ENCODE measurements around the gene TRPM3.
"Not testable (repeated sequence)": the region's sequence is repeated elsewhere in the genome, so short reads cannot be mapped to it uniquely, and the experiment has no call there.

The TRPM3 gene

GRCh38 chr9:70995511-70995910, 125.9 kb downstream of the TRPM3 start:
- DNase-seq (ENCODE audit: low read depth): no peak

- no peak for DNase-seq (ENCODE audit: low read depth)
Observed at GRCh38 chr9:70994582-70994981, 126.8 kb downstream of the TRPM3 start.

GRCh38 chr9:70988551-70988950, 132.9 kb downstream of the TRPM3 start:
- peak; percentile 44 for DNase-seq (ENCODE audit: low read depth)

- peak; percentile 93 for DNase-seq (ENCODE audit: low read depth)
Observed at GRCh38 chr9:70987986-70988385, 133.4 kb downstream of the TRPM3 start.

- no peak for DNase-seq (ENCODE audit: low read depth)
Observed at GRCh38 chr9:70986984-70987383, 134.4 kb downstream of the TRPM3 start.

- DNase-seq (ENCODE audit: low read depth): peak; percentile 64
Observed at GRCh38 chr9:70983723-70984295, 137.6 kb downstream of the TRPM3 start.

GRCh38 chr9:70981312-70981711, 140.1 kb downstream of the TRPM3 start:
- no peak for DNase-seq (ENCODE audit: low read depth)

GRCh38 chr9:70979966-70980365, 141.5 kb downstream of the TRPM3 start:
- peak; percentile 84 for DNase-seq (ENCODE audit: low read depth)

GRCh38 chr9:70978085-70978484, 143.3 kb downstream of the TRPM3 start:
- DNase-seq (ENCODE audit: low read depth): no peak

GRCh38 chr9:70975821-70976220, 145.6 kb downstream of the TRPM3 start:
- DNase-seq (ENCODE audit: low read depth): no peak

- DNase-seq (ENCODE audit: low read depth): no peak
Observed at GRCh38 chr9:70971723-70972122, 149.7 kb downstream of the TRPM3 start.

GRCh38 chr9:70966380-70966779, 155.0 kb downstream of the TRPM3 start:
- DNase-seq (ENCODE audit: low read depth): not testable (repeated sequence)

GRCh38 chr9:70964861-70965260, 156.6 kb downstream of the TRPM3 start:
- peak; percentile 55 for DNase-seq (ENCODE audit: low read depth)

- DNase-seq (ENCODE audit: low read depth): no peak
Observed at GRCh38 chr9:70963554-70963953, 157.9 kb downstream of the TRPM3 start.

GRCh38 chr9:70962761-70963440, 158.5 kb downstream of the TRPM3 start:
- peak; percentile 80 for DNase-seq (ENCODE audit: low read depth)

- no peak for DNase-seq (ENCODE audit: low read depth)
Observed at GRCh38 chr9:70959366-70959765, 162.1 kb downstream of the TRPM3 start.

- DNase-seq (ENCODE audit: low read depth): no peak
Observed at GRCh38 chr9:70954596-70955143, 166.8 kb downstream of the TRPM3 start.

- DNase-seq (ENCODE audit: low read depth): peak; percentile 94
Observed at GRCh38 chr9:70954126-70954525, 167.3 kb downstream of the TRPM3 start.

- DNase-seq (ENCODE audit: low read depth): no peak
Observed at GRCh38 chr9:70951749-70952727, 169.4 kb downstream of the TRPM3 start.

- DNase-seq (ENCODE audit: low read depth): no peak
Observed at GRCh38 chr9:70950270-70950669, 171.2 kb downstream of the TRPM3 start.

GRCh38 chr9:70949239-70949638, 172.2 kb downstream of the TRPM3 start:
- DNase-seq (ENCODE audit: low read depth): no peak

- no peak for DNase-seq (ENCODE audit: low read depth)
Observed at GRCh38 chr9:70948744-70949143, 172.7 kb downstream of the TRPM3 start.

All from amniotic epithelial cell (primary cell).